Uterus (tissue), 4 donors: ENCODE results near the gene E2F1. TPM values are rescaled to one million over a fixed set of nuclear protein-coding genes. Genes with fewer than 3 reads are reported as not detected.
A peak's percentile ranks its signal among the peaks of the same experiment; 100 is the strongest.

ENCODE experiments used
- DNase-seq, 2 donors: peaks; one replicate each; pipeline ENCODE4 v3.0.0-alpha.2; 2019 to 2020
- H3K27ac ChIP-seq, 2 donors: fragments of 200-600 bp; sonication (generic); 1 replicate in 1 of 2; 2 replicates in 1 of 2; pipeline ENCODE4 v1.5.1; 2016 to 2018
- H3K27me3 ChIP-seq, 2 donors: fragments of 200-600 bp; sonication (generic); one replicate each; pipeline ENCODE4 v1.5.1; 2018 to 2019; ENCODE audit warnings: control low read depth in 1 of 2
- H3K36me3 ChIP-seq, 2 donors: fragments of 200-600 bp; sonication (generic); one replicate each; pipeline ENCODE4 v1.5.1; 2019; ENCODE audit warnings: control low read depth in 1 of 2
- H3K4me1 ChIP-seq, 2 donors: fragments of 200-600 bp; sonication (generic); one replicate each; pipeline ENCODE4 v1.5.1; 2018 to 2019; ENCODE audit warnings: control low read depth in 1 of 2
- H3K4me3 ChIP-seq, 2 donors: fragments of 200-600 bp; sonication (generic); 1 replicate in 1 of 2; 2 replicates in 1 of 2; pipeline ENCODE4 v1.5.1; 2018 to 2019; ENCODE audit warnings: mild to moderate bottlenecking in 1 of 2
- H3K9me3 ChIP-seq, 2 donors: fragments of 200-600 bp; sonication (generic); one replicate each; pipeline ENCODE4 v1.5.1; 2019; ENCODE audit warnings: control low read depth in 1 of 2
- POLR2A ChIP-seq, 2 donors: fragments of 450-650 bp; IDR thresholded peaks; one replicate each; pipeline ENCODE4 v1.6.1; 2016; ENCODE audit warnings: antibody characterized with exemption in 2 of 2, mild to moderate bottlenecking in 1 of 2, moderate library complexity in 1 of 2
- intact Hi-C: fragments of 100-400 bp; cut with DNase I; formaldehyde crosslinking; loops from one replicate; pipeline ENCODE4 v1.15.1; 2023; ENCODE audit warnings: low total_unique reads
- total RNA-seq, 4 donors: library from RNA; depleted of rRNA in 3 of 4; stranded (reverse); fragments of >200 nt in 3 of 4; gene quantifications; one replicate each; pipeline versions ENCODE4 v1.1.0 to v1.2.4, GENCODE V29; 2014 to 2023
- TF ChIP-seq, protein P1 (sequence below), 4 experiments: fragments of 200-600 bp in 2 of 4; fragments of 450-650 bp in 2 of 4; sonication (generic) in 2 of 4; IDR thresholded peaks; one replicate each; pipeline ENCODE4 v1.5.1; 2016 to 2019; ENCODE audit warnings: antibody characterized with exemption in 4 of 4, mild to moderate bottlenecking in 2 of 4, moderate library complexity in 1 of 4
- donor health status: DM: yes; HTN: yes; CAD: no.

The E2F1 gene
- total RNA-seq, 4 donors from 2014 or later: 0.51 to 7.3 (median 1.5) TPM; not detected in 1

GRCh38 chr20:33669873-33670640, 16.1 kb downstream of the E2F1 start:
- H3K9me3 ChIP-seq: no peaks in the 10 kb centered on the region
- no peak overlapping the region for H3K27ac ChIP-seq
- peaks cover 0 to 12% of the 10 kb centered on the region in 2 donors for H3K4me1 ChIP-seq
- intact Hi-C loops: loop anchor here (2.0 kb wide), 1 partner anchor 213 kb away; no protein-coding TSS in a partner anchor
- H3K4me3 ChIP-seq: no peak overlapping the region
- no peak for TF ChIP-seq POLR2A (IDR thresholded peaks at IDR 0.05)
- TF ChIP-seq, protein P1, sequence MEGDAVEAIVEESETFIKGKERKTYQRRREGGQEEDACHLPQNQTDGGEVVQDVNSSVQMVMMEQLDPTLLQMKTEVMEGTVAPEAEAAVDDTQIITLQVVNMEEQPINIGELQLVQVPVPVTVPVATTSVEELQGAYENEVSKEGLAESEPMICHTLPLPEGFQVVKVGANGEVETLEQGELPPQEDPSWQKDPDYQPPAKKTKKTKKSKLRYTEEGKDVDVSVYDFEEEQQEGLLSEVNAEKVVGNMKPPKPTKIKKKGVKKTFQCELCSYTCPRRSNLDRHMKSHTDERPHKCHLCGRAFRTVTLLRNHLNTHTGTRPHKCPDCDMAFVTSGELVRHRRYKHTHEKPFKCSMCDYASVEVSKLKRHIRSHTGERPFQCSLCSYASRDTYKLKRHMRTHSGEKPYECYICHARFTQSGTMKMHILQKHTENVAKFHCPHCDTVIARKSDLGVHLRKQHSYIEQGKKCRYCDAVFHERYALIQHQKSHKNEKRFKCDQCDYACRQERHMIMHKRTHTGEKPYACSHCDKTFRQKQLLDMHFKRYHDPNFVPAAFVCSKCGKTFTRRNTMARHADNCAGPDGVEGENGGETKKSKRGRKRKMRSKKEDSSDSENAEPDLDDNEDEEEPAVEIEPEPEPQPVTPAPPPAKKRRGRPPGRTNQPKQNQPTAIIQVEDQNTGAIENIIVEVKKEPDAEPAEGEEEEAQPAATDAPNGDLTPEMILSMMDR (IDR thresholded peaks at IDR 0.05): no peak
- H3K36me3 ChIP-seq: no peaks in the 10 kb centered on the region
- H3K27me3 ChIP-seq: no peaks in the 10 kb centered on the region
- DNase-seq: peak in 1 of 2 donors; percentile 22

DNA sequence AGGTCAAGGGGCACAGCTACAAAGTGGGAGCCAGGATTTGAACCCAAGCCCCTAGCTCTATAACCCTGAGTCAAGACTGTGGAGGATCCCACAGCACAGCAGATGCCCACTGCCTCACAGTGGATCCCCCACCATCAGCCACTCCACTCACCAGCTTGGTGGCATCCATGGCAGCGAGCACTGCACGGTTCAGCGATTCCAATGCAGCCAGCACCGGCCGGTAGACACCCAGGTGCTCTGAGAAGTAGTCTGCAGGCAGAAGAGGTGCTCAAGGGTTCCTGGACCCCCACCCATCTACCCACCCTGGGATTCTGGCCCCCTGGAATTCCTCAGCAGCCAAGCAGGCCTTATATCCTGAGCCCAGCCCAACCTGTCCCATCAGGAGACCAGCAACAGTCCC, 17.0 kb downstream of the E2F1 start:
- Histone ChIP-seq H3K27me3 (no peaks in the 10 kb centered on the region), H3K4me1 (peaks cover 0 to 12% of the 10 kb centered on the region in 2 donors), H3K9me3 (no peaks in the 10 kb centered on the region), H3K36me3 (no peaks in the 10 kb centered on the region), H3K4me3 (no peak overlapping the region), H3K27ac (no peak overlapping the region)
- no peak for DNase-seq
- TF ChIP-seq POLR2A (IDR thresholded peaks at IDR 0.05): no peak
- TF ChIP-seq, protein P1 (IDR thresholded peaks at IDR 0.05): no peak
- intact Hi-C loops: loop anchor here (2.0 kb wide), 1 partner anchor 212 kb away; no protein-coding TSS in a partner anchor

DNA sequence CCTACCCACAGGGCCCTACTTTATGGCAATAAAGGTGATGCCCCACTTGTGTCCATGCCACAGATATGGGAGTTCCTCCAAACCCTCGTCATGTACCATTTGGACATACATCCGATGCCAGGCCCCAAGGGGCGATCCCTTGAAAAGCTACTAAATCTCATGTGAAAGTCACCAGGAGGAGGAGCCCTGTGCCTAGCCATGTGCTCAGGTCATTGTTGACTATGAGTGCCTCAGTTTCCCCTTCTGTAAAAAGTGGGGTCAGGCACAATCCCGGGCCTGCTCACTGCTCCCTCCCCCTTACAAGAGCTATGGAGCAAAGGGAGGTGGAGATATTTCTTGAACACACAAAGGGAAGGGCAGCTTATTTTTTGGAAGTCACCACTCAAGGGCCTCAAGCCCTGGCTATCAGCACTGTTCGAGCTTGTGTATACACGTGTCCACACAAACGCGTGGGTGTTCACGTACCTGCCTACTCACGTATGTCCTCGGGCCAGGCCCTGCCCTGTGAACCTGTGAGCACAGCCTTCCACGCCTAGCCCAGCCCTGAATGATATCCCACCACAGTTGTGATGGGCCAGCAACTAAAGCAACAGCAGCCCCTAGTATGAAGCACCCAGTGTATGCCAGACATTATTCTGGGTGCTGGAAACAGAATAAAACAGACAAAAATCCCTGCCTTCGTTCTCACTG, 17.6 kb downstream of the E2F1 start:
- intact Hi-C loops: loop anchor here (2.0 kb wide), 1 partner anchor 212 kb away; no protein-coding TSS in a partner anchor

GRCh38 chr20:33667676-33668465, 18.3 kb downstream of the E2F1 start:
- Histone ChIP-seq H3K9me3 (no peaks in the 10 kb centered on the region), H3K27me3 (no peaks in the 10 kb centered on the region), H3K36me3 (no peaks in the 10 kb centered on the region), H3K4me1 (peaks cover 0 to 10% of the 10 kb centered on the region in 2 donors), H3K4me3 (peak overlapping the region; percentile 48 to 58), H3K27ac (peak overlapping the region; percentile 90 to 95)
- peak; percentile 75 to 83 for DNase-seq
- intact Hi-C loops: loop anchor here (2.0 kb wide), 1 partner anchor 211 kb away; no protein-coding TSS in a partner anchor
- TF ChIP-seq, protein P1 (IDR thresholded peaks at IDR 0.05): peak; percentile 95 to 98 (median 96)
- peak in 1 of 2 donors; percentile 29 for TF ChIP-seq POLR2A (IDR thresholded peaks at IDR 0.05)

More for the DNA sequence above, 17.6 kb downstream of the E2F1 start:
- peak overlapping the region in 1 of 2 donors; percentile 95 for H3K27ac ChIP-seq
- peak in 1 of 2 donors; percentile 24 for DNase-seq
- TF ChIP-seq POLR2A (IDR thresholded peaks at IDR 0.05): no peak
- TF ChIP-seq, protein P1 (IDR thresholded peaks at IDR 0.05): no peak
- H3K36me3 ChIP-seq: no peaks in the 10 kb centered on the region
- H3K27me3 ChIP-seq: no peaks in the 10 kb centered on the region
- H3K4me1 ChIP-seq: peaks cover 0 to 12% of the 10 kb centered on the region in 2 donors
- H3K9me3 ChIP-seq: no peaks in the 10 kb centered on the region
- no peak overlapping the region for H3K4me3 ChIP-seq
